Left forelimb (tissue), 1 donor: ENCODE data around the gene RAB4B.
A peak's percentile ranks its signal among the peaks of the same experiment; 100 is the strongest.
"Not testable (repeated sequence)": the region's sequence is repeated elsewhere in the genome, so short reads cannot be mapped to it uniquely, and the experiment has no call there.

Experiments used
- DNase-seq: peaks from one replicate; pipeline ENCODE4 v3.0.0-alpha.2; 2018; ENCODE audit warnings: low spot score

RAB4B gene

DNA sequence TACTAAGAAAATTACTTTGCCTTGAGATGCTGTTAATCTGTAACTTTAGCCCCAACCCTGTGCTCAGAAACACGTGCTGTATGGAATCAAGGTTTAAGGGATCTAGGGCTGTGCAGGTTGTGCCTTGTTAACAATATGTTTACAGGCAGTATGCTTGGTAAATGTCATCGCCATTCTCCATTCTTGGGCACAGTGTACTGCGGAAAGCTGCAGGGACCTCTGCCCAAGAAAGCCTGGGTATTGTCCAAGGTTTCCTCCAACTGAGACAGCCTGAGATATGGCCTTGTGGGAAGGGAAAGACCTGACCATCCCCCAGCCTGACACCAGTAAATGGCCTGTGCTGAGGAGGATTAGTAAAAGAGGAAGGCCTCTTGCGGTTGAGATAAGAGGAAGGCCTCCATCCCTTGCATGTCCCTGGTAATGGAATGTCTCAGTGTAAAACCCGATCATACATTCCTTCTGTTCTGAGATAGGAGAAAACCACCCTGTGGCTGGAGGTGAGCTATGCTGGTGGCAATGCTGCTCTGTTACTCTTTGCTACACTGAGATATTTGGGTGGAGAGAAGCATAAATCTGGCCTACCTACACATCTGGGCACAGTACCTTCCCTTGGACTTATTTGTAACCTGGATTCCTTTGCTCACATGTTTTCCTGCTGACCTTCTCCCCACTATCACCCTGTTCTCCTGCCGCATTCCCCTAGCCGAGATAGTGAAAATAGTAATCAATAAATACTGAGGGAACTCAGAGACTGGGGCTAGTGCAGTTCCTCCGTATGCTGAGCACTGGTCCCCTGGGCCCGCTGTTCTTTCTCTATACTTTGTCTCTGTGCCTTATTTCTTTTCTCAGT, 44.9 kb downstream of the RAB4B start:
- DNase-seq: peak; percentile 38

DNA sequence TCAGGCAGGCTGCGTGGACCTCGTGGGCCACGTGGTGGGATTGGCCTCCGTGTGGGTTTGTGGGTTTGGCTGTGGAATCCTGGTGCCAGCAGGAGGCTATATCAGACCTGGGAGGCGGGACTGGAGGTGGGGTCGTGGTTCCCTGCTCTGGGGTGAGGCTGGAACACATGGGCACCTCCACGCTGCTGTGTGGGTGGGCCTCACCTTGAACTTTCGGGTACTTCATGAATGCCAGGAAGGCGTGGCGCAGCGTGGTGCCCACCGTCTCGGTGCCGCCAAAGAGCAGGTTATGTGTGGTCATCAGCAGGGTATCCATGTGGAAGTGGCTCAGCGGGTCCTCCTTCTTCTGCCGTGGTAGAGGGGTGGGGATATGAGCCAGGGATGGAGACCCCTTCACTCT, 46.9 kb downstream of the RAB4B start:
- peak; percentile 55 for DNase-seq

DNA sequence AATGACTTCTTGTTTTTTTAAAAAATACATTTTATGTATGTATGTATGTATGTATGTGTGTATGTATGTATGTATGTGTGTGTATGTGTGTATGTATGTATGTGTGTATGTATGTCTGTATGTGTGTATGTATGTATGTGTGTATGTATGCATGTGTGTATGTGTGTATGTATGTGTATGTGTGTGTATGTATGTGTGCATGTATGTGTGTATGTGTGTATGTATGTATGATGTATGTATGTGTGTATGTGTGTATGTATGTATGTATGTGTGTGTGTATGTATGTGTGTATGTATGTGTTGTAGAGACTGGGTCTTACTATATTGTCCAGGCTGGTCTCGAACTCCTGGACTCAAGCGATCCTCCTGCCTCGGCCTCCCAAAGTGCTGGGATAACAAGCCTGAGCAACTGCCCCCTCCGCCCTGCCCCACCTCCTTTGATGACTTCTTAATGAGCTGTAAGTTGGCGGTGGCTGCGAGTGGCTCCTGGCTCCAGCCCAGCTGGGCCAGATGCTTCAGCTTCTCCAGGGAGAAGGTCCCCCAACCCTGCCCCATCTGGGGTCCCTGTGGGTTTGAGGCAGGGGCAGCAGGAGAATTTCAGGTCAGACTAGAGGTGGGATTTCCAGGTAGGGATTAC, 47.5 kb downstream of the RAB4B start:
- DNase-seq: not testable (repeated sequence)

DNA sequence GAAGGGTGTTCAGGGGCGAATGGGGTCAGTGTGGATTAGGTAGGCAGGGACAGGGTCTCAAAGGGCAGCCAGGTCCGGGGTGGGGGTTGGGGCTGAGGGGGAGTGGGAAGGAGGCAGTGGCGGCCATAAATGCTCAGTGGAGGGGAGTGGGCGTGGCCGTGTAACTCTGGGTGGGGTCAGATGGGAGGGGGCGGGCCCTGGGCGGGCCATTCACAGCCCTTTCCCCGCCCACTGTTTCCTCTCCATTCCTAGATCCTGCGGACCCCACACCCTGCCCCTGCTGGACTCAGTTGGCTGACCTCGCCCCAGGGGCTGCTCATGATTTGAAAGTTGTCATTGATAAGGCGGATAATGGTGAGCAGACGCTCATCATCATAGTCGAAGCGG, 48.3 kb downstream of the RAB4B start:
- DNase-seq: not testable (repeated sequence)

DNA sequence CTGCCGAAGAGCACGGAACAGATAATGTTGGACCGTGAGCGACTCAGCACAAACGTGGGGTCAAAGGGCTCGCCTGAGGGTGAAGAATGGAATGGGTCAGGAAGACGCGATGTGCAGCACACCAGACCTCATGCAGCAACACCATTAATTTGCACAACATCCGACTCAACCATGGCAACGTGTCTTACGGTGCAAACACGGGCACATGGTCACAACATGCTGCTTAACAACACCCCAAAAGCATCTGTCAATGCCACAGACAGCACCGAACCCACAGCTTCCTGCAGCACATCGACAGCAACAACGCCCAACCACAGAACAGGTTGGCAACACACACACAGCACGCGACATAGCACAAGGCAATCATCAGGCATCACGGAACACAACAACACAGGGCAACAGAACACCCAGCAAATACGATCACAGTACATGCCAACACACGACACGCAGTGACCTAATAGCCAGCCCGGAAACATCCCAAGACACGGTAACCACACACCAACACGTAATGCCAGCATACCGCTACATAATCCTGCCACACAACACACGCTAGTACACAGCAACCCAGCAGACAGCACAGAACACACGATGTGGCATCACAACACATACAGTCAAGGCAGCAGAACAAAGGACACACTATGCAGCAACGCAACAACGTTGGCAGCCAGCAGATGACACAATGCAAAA, 48.8 kb downstream of the RAB4B start:
- peak; percentile 31 for DNase-seq

DNA sequence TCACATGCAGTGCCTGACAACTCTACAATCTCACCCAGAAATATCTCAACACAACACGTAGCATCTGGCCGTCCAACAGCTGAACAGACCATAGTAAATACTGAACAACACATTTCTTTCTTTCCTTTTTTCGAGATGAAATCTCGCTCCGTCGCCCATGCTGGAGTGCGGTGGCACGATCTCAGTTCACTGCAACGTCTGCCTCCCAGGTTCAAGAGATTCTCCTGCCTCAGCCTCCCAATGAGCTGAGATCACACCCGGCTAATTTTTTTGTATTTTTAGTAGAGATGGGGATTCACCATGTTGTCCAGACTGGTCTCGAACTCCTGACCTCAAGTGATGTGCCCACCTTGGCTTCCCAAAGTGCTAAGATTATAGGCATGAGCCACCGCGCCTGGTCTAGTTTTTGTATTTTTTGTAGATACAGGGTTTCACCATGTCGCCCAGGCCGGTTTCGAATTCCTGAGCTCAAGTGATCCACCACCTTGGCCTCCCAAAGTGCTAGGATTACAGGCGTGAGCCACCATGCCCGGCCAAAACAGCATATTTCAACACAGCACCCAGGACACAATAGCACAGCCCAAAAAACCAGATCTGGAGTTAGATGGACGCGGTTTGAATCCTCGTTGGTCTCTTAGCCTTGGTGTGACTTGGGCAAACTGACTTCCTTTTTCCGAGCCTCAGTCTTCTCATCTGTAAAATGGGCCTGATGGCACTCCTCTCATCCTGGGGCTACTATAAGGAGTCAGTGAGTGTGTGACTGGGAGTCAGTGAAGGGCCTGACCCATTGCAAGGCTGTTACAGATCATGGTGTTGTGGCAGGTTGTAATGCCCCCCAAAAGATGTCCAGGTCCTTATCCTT, 49.6 kb downstream of the RAB4B start:
- peak; percentile 30 for DNase-seq

DNA sequence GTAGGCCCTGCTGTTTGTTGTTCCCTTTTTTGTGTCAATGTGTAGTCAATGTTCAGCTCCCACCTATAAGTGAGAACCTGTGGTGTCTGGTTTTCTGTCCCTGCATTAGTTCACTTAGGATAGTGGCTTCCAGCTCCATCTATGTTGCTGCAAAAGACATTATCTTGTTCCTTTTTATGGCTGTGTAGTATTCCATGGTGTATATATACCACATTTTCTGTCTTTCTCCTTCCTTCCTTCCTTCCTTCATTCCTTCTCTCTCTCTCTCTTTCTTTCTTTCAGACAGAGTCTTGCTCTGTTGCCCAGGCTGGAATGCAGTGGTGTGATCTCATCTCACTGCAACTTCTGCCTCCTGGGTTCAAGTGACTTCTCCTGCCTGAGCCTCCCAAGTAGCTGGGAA, 51.2 kb downstream of the RAB4B start:
- DNase-seq: no peak

DNA sequence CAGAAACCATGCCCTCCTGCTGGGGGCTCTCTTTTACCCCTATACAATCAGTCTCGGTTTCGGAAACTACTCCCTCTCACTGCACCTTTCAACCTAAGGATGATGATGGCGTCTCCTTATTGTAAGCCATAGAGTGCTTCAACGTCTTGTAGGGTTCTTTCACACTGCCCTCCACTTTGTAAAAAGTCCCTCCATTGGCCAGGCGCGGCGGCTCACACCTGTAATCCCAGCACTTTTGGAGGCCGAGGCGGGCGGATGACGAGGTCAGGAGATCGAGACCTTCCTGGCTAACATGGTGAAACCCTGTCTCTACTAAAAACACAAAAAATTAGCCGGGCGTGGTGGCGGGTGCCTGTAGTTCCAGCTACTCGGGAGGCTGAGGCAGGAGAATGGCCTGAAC, 52.7 kb downstream of the RAB4B start:
- DNase-seq: not testable (repeated sequence)

DNA sequence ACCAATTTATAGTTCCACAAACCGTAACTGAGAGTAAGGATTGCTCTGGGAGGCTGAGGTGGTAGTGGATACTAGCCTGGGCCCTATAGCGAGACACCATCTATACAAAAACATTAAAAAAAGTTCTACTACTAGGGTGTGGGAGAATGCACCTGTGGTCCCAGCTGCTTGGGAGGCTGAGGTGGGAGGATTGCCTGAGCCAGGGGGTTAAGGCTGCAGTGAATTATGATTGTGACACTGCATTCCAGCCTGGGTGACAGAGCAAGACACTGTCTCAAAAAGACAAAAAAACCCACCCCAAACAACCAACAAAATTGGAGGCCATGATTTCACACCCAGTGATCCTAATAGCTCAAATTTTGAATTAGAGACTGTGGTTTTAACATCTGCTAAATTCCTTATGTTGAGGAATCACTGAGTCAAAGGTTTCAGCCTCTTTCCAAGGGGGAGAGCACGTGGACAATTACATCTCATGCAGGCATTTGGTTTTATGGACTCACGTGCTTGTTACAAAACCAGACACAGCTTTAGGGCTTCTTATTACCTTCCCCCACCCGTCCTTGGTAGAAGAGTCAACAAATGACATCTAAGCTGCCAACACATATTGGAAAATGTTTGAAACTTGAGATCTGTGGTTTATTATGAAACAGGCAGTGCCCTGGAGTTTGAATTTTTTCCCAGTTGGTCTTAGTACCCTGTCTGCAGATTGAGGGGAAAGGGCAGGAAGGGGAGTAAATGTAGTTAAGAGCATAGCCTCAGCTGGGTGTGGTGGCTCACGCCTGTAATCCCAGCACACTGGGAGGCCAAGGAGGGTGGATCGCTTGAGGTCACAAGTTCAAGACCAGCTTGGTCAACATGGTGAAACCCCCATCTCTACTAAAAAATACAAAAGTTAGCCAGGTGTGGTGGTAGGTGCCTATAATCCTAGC, 53.7 kb downstream of the RAB4B start:
- DNase-seq: peak; percentile 41

DNA sequence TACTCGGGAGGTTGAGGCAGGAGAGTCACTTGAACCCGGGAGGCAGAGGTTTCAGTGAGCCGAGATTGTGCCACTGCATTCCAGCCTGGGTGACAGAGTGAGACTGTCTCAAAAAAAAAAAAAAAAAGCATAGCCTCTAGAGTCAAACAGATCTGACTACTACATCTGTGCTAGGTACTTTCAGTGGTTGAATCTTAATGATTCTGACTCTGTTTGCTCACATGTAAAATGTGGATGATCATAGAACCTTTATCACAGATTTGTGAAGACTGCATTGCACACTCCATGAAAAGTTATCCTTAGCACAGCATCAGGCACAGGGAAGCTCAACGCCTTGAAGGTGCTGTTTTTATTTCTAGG, 54.4 kb downstream of the RAB4B start:
- DNase-seq: not testable (repeated sequence)

DNA sequence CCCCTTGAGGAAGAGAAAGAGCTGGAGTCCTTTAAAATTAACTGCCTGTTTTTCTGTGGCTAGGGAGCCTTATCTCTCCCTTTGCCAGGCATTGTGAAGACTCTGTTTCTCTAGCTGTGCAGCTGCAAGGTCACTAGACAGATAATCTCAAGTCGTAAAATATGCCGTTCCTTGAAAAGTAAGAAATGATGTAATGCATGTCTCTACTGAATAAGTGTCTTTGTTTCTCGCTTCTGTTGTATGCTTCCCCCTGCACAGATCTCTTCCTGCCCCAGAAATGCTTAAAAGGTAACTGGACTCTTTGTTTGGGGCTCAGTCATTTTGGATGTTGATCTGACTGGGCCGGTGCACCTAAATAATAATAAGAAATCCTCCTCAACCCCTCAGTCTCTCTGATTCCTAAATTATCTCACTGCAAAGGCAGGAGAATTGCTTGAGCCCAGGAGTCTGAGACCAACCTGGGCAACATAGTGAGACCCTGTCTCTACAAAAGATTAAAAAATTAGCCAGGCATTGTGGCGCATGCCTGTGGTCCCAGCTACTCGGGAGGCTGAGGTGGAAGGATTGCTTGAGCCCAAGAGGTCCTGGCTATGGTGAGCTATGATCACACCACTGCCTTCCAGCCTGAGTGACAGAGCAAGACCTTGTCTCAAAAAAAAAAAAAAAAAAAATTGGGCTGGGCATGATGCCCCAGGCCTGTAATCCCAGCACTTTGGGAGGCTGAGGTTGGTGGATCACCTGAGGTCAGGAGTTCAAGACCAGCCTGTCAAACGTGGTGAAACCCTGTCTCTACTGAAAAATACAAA, 55.9 kb downstream of the RAB4B start:
- DNase-seq: not testable (repeated sequence)

DNA sequence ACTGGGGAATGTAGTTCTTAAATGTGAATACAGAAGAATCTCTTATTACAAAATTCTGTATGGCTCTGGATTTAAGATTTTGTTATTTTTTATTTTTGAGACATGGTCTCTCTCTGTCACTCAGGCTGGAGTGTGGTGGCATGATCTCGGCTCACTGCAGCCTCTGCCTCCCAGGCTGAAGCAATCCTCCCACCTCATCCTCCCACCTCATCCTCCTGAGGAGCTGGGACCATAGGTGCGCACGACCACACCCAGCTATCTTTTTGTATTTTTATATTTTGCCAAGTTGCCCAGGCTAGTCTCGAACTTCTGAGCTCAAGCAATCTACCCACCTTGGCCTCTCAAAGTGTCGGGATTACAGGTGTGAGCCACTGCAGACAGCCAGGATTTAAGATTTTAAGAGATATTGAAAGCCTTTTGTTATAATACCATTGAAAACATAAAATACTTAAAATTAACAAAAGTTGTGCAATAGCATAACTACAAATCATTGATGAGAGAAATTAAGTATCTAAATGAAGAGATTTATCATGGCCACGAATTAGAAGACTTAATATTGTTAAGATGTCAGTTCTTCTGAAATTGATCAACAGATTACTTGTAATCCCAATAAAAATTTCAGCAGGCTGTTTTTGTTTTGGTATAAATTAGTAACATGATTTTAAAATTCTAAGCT, 58.8 kb downstream of the RAB4B start:
- no peak for DNase-seq

DNA sequence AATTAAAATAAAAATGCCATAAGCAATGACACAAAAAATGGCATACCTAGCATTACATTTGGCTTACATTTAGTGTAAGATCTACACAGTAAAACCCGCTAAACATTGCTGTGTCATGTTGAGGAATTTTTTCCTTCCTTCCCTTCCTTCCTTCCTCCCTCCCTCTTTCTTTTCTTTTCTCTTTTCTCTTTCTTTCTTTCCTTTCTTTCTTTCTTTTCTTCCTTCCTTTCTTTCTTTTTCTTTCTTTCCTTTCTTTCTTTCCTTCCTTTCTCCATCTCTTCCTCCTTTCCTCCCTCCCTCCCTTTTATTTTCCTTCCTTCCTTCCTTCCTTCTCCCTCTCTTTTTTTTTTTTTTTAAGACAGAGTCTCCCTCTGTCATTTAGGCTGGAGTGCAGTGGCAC, 60.4 kb downstream of the RAB4B start:
- not testable (repeated sequence) for DNase-seq

DNA sequence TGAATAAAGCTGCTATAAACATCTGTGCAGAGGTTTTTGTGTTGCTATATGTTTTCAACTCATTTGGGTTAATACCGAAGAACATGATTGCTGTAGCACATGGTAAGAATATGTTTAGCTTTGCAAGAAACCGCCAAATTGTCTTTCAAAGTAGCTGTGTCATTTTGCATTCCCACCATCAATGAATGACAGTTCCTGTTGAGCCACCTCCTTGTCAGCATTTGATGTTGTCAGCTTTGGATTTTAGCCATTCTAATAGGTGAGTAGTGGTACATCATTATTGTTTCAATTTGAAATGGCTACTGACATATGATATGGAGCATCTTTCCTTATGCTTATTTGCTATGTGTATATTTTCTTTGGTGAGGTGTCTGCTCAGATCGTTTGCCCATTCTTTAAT, 64.0 kb downstream of the RAB4B start:
- DNase-seq: not testable (repeated sequence)

DNA sequence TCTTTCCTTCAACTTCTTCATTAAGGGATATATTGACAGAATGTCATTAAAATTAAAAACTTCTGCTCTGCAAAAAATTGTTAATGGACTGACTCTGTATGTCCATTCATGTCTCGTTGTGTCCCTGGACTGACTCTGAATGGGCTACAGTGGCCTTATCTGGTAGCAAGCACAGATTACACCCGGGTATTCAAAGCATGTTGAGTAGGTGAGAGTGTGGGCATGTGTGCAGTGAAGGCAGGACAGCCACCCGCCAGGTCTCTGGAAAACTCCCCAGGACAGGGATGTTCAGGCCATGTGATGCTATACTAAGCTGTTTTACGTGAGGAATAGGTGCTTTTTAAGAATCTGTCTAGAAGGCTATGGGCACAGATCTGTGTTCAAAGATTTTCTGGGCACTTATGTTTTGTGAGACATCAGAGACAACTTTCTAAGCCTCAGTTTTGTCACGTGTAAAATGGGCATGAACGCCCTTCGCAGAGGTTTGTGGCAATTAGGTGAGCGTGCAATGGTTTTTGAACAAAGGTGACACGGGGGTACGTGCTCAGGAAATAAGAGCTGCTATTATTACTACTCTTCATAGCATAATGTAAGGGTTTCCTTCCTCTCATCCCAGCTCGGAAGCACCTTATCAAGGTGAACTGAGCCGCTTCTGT, 65.1 kb downstream of the RAB4B start:
- not testable (repeated sequence) for DNase-seq

DNA sequence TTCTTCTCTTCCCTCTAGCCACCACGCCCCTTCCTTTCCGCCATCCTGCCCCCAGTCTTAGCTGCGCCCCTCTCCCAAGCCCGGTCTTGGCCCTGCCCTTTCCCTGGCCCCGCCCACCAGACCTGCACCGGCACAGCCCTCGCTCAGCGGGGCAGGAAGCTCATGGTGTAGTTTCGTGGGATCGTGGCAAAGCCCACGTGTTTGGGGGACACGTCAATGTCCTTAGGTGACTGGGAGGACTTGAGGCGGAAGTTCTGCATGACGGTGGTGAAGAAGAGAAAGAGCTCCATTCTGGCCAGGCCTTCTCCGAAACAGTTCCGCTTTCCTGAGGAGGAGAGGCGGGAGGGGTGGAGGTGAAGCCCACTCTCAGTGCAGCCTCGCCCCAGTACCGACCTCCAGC, 65.6 kb downstream of the RAB4B start:
- not testable (repeated sequence) for DNase-seq
